ENCODE measurements around the gene MXI1.

Gene MXI1

DNA sequence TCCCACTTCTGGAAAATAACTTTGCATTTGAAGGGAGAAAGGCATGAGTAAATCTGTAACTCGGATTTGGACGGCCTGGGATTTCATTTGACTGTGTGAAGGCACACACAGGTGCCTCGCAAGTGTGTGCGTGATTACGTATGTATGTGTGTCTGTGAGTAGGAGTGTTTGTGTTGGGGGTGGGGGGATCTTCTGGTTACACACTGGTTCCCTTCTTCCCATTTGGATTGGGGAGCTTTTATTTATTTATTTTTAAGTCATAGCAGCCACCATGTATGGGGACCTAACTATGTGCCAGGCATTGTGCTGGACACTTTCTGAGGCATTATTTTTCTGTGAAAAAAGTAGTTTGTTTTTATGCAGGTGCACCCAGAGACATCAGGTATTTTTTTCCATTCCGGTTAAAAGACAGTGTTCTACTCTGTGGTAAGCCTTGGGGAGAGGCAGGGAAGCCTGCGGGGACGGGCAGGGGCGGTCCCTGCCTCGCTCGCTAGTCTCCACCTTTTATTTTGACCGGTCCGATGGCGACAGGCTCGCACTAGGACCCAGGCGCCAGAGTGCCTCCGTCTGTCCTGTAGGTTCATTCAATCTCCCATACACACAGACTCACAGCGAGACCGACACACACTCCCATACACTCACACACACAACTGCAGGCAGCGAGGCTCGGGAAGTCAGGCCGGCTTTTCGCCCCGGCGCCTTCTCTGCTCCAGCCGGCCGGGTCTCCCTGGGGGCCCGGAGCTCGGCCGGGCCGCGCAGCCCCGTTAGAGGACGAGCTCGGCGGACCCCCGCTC lies at the start of gene MXI1:
Gene MXI1, plus strand, starts transcription at position 595 of the 794 bp plus-strand sequence. CDS start 204 bp downstream, outside the sequence.
- H3K4me3 ChIP-seq (replicated peaks; ENCODE audit: low read depth, low read length): peak within 1 kb of the TSS; percentile 80
- TF ChIP-seq, protein P1, sequence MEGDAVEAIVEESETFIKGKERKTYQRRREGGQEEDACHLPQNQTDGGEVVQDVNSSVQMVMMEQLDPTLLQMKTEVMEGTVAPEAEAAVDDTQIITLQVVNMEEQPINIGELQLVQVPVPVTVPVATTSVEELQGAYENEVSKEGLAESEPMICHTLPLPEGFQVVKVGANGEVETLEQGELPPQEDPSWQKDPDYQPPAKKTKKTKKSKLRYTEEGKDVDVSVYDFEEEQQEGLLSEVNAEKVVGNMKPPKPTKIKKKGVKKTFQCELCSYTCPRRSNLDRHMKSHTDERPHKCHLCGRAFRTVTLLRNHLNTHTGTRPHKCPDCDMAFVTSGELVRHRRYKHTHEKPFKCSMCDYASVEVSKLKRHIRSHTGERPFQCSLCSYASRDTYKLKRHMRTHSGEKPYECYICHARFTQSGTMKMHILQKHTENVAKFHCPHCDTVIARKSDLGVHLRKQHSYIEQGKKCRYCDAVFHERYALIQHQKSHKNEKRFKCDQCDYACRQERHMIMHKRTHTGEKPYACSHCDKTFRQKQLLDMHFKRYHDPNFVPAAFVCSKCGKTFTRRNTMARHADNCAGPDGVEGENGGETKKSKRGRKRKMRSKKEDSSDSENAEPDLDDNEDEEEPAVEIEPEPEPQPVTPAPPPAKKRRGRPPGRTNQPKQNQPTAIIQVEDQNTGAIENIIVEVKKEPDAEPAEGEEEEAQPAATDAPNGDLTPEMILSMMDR (IDR thresholded peaks at IDR 0.05; ENCODE audit: low read length, missing control alignments): no peak
- peak; percentile 87 for DNase-seq (ENCODE audit: low read depth)

DNA sequence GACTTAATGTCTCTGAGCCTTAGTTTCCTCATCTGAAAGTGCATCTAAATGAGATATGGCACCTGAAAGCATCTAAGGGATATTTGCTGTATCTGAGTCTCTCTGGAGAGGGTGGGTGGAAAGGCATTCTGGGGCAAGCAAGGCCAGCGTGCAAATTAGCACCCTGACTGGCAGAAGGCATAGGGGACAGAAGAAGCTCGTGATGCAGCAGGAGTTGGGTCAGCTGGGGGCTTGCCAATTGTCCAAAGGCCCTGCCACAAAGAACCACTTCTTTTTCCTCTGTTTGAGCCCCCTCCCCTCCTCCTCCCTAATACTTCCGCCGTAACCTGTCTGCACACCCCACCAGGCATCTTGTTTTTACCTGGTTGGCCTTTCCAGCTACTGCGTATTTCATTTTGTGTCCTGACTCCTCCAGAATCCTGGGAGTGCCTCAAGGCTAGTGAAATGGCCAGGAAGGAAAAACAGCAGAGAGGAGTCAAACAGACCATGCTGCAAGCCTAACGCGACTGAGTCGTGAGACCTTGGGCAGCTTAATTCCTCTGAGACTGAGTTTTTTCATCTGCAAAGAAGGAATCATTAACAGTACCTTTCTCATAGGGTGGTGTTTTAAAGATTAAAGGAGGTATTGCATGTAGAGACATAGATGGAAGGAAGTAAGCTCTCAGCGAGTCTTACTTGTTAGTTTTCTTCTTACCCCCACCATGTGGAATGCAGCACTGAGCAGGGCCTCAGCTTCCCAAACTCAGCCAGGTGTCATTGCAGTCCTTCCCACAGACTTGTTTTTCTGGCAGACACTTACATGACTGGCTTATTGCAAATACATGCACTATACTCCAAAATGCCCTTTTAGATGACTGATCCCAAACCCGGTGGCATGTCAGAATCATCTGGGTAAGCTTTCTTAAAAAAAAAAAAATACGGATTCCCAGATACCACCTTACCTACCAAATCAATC lies 49.1 kb upstream of the MXI1 start:
- TF ChIP-seq, protein P1 (IDR thresholded peaks at IDR 0.05; ENCODE audit: low read length, missing control alignments): no peak
- DNase-seq (ENCODE audit: low read depth): no peak
- no peak overlapping the region for H3K4me3 ChIP-seq (replicated peaks; ENCODE audit: low read depth, low read length)

DNA sequence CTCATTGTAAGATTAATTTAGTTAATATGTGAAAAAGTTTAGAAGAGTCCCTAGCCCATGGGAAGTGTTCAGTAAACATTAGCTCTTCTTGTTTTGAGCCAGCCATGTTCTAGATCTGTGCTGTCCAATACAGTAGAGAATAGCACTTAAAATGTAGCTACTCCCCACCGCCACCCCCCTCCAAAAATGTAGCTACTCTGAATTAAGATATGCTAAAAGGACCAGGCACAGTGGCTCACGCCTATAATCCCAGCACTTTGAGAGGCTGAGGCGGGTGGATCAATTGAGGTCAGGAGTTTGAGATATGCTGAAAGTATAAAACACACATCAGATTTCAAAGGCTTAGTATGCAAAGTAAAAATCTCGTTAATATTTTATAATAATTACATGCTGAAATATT lies 47.3 kb upstream of the MXI1 start:
- no peak for DNase-seq (ENCODE audit: low read depth)
- TF ChIP-seq, protein P1 (IDR thresholded peaks at IDR 0.05; ENCODE audit: low read length, missing control alignments): no peak
- H3K4me3 ChIP-seq (replicated peaks; ENCODE audit: low read depth, low read length): no peak overlapping the region

DNA sequence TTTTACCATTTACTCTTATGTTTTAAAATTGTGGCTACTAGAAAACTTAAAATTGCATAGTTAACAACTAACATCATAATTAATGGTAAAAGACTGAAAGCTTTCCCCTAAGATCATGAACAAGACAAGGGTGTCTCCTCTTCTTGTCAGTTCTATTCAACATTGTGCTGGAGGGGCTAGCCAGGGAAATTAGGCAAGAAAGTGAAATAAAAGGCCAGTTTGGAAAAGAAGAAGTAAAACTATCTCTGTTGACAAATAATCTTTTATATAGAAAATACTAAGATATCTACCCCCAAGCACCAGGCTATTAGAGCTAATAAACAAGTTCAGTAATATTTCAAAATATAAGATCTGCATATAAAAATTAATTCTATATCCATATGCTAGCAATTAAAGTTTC lies 46.9 kb upstream of the MXI1 start:
- DNase-seq (ENCODE audit: low read depth): no peak
- TF ChIP-seq, protein P1 (IDR thresholded peaks at IDR 0.05; ENCODE audit: low read length, missing control alignments): no peak
- no peak overlapping the region for H3K4me3 ChIP-seq (replicated peaks; ENCODE audit: low read depth, low read length)

- TF ChIP-seq, protein P1 (IDR thresholded peaks at IDR 0.05; ENCODE audit: low read length, missing control alignments): no peak
- H3K4me3 ChIP-seq (replicated peaks; ENCODE audit: low read depth, low read length): no peak overlapping the region
- no peak for DNase-seq (ENCODE audit: low read depth)
These were observed 44.7 kb upstream of the MXI1 start for GRCh38 chr10:110162741-110163145.

GRCh38 chr10:110163192-110163773 lies 44.1 kb upstream of the MXI1 start:
- H3K4me3 ChIP-seq (replicated peaks; ENCODE audit: low read depth, low read length): no peak overlapping the region
- DNase-seq (ENCODE audit: low read depth): no peak
- TF ChIP-seq, protein P1 (IDR thresholded peaks at IDR 0.05; ENCODE audit: low read length, missing control alignments): no peak
